GM12891 (cell line): ENCODE measurements around the gene AP4M1.

Experiments
- PAX5 ChIP-seq: IDR thresholded peaks from 2 replicates; pipeline ENCODE4 v1.6.1; 2011; ENCODE audit warnings: low read length, moderate library complexity, mild to moderate bottlenecking; ENCODE audit not compliant: insufficient read depth, severe bottlenecking
- POLR2A ChIP-seq: IDR thresholded peaks from 2 replicates; pipeline ENCODE4 v1.6.1; 2011; ENCODE audit warnings: low read depth, low read length, control low read depth
- POLR2AphosphoS5 ChIP-seq: IDR thresholded peaks from 2 replicates; pipeline ENCODE4 v1.6.1; 2011; ENCODE audit warnings: low read depth, low read length, control low read depth
- POU2F2 ChIP-seq: IDR thresholded peaks from 2 replicates; pipeline ENCODE4 v1.6.1; 2011; ENCODE audit warnings: low read depth, mild to moderate bottlenecking, control low read depth, low read length, moderate library complexity
- SPI1 ChIP-seq: IDR thresholded peaks from 2 replicates; pipeline ENCODE4 v1.6.1; 2011; ENCODE audit warnings: low read depth, low read length, control low read depth
- TAF1 ChIP-seq: IDR thresholded peaks from 2 replicates; pipeline ENCODE4 v1.6.1; 2011; ENCODE audit warnings: low read depth, low read length, control low read depth

DNA sequence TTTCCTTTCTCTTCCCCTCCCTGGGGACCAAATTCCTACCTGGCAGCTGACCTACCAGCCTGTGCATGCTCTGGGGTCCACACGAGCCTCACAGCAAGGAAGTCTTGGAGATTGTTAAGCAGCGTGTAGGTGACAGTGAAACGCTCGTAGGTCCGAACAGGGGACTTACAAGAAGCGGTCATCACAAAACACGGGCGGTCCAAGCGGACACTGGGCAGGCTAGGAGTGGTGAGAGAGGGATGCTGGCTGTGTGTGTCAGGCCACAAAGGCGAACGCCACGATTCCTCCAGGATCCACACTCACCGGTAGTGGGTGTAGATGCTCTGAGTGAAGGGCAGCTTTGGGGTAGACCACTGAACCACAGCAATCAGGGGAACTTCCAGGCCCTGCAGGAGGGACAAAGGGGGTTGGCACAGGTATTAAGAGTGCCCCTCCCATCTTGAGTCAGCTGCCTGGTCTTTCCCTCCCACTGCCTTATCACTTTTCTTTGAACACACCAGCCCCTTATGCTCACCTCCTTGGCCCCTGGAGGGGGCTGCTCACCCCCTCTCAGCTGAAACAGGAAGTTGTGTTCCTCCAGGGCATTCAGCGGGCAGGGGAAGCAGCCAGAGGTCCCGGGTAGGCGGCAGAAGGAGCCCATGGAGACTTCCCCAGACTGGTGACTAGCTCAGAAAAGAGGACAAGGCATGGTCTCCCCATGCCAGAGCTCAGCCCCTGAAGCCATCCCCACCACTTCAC, 55.1 kb downstream of the AP4M1 start:
- TF ChIP-seq POLR2A: no peak
- TF ChIP-seq TAF1: no peak
- TF ChIP-seq POLR2AphosphoS5: no peak
- no peak for TF ChIP-seq SPI1
- TF ChIP-seq PAX5: no peak
- TF ChIP-seq POU2F2: no peak
